ENCODE results near the gene RPA3. TPM values are rescaled to one million over a fixed set of nuclear protein-coding genes. Genes with fewer than 3 reads are reported as not detected.

Gene RPA3
- polyA plus RNA-seq, 2 donors = 16.4 to 28.1 TPM

GRCh38 chr7:7650682-7651206, 67.7 kb downstream of the RPA3 start:
- Histone ChIP-seq H3K36me3 (ENCODE audit: control insufficient read depth in 2 of 2, insufficient read depth in 2 of 2, low read length in 1 of 2) (no peaks in the 10 kb centered on the region), H3K4me1 (ENCODE audit: control insufficient read depth in 2 of 2, insufficient read depth in 2 of 2, low read length in 1 of 2) (peaks cover 0 to 3% of the 10 kb centered on the region in 2 donors), H3K27me3 (ENCODE audit: control insufficient read depth in 1 of 2, insufficient read depth in 2 of 2, low read length in 2 of 2) (no peaks in the 10 kb centered on the region), H3K4me3 (ENCODE audit: low read depth in 1 of 2, low read length in 2 of 2) (no peak overlapping the region), H3K27ac (ENCODE audit: low read depth in 2 of 2, low read length in 1 of 2) (no peak overlapping the region), H3K9me3 (ENCODE audit: control insufficient read depth in 2 of 2, insufficient read depth in 1 of 2, low read depth in 1 of 2, low read length in 1 of 2) (no peaks in the 10 kb centered on the region)
- 95 to 98% methylated on average over 2 of the region's 2 CpGs for WGBS, 2 donors

GRCh38 chr7:7647495-7648036, 70.8 kb downstream of the RPA3 start:
- Histone ChIP-seq H3K4me3 (ENCODE audit: low read depth in 1 of 2, low read length in 2 of 2) (no peak overlapping the region), H3K36me3 (ENCODE audit: control insufficient read depth in 2 of 2, insufficient read depth in 2 of 2, low read length in 1 of 2) (no peaks in the 10 kb centered on the region), H3K27ac (ENCODE audit: low read depth in 2 of 2, low read length in 1 of 2) (no peak overlapping the region), H3K27me3 (ENCODE audit: control insufficient read depth in 1 of 2, insufficient read depth in 2 of 2, low read length in 2 of 2) (no peaks in the 10 kb centered on the region), H3K4me1 (ENCODE audit: control insufficient read depth in 2 of 2, insufficient read depth in 2 of 2, low read length in 1 of 2) (peaks cover 0 to 3% of the 10 kb centered on the region in 2 donors), H3K9me3 (ENCODE audit: control insufficient read depth in 2 of 2, insufficient read depth in 1 of 2, low read depth in 1 of 2, low read length in 1 of 2) (no peaks in the 10 kb centered on the region)
- WGBS, 2 donors = 60 to 66% methylated on average over 6 of the region's 6 CpGs

- H3K27me3 ChIP-seq (ENCODE audit: control insufficient read depth in 1 of 2, insufficient read depth in 2 of 2, low read length in 2 of 2) = no peaks in the 10 kb centered on the region
- H3K4me3 ChIP-seq (ENCODE audit: low read depth in 1 of 2, low read length in 2 of 2) = no peak overlapping the region
- 44 to 56% methylated on average over 6 of the region's 6 CpGs for WGBS, 2 donors
- no peaks in the 10 kb centered on the region for H3K36me3 ChIP-seq (ENCODE audit: control insufficient read depth in 2 of 2, insufficient read depth in 2 of 2, low read length in 1 of 2)
- H3K4me1 ChIP-seq (ENCODE audit: control insufficient read depth in 2 of 2, insufficient read depth in 2 of 2, low read length in 1 of 2) = peaks cover 0 to 5% of the 10 kb centered on the region in 2 donors
- no peak overlapping the region for H3K27ac ChIP-seq (ENCODE audit: low read depth in 2 of 2, low read length in 1 of 2)
- no peaks in the 10 kb centered on the region for H3K9me3 ChIP-seq (ENCODE audit: control insufficient read depth in 2 of 2, insufficient read depth in 1 of 2, low read depth in 1 of 2, low read length in 1 of 2)
Observed at GRCh38 chr7:7642081-7642480, 76.3 kb downstream of the RPA3 start.

- Histone ChIP-seq H3K27ac (ENCODE audit: low read depth in 2 of 2, low read length in 1 of 2) (peak overlapping the region; percentile 87 to 97), H3K4me3 (ENCODE audit: low read depth in 1 of 2, low read length in 2 of 2) (peak overlapping the region; percentile 81 to 84), H3K36me3 (ENCODE audit: control insufficient read depth in 2 of 2, insufficient read depth in 2 of 2, low read length in 1 of 2) (no peaks in the 10 kb centered on the region), H3K4me1 (ENCODE audit: control insufficient read depth in 2 of 2, insufficient read depth in 2 of 2, low read length in 1 of 2) (peaks cover 0 to 5% of the 10 kb centered on the region in 2 donors), H3K9me3 (ENCODE audit: control insufficient read depth in 2 of 2, insufficient read depth in 1 of 2, low read depth in 1 of 2, low read length in 1 of 2) (no peaks in the 10 kb centered on the region), H3K27me3 (ENCODE audit: control insufficient read depth in 1 of 2, insufficient read depth in 2 of 2, low read length in 2 of 2) (no peaks in the 10 kb centered on the region)
- WGBS, 2 donors = 4% methylated on average over 22 of the region's 22 CpGs
Observed at GRCh38 chr7:7641129-7641663, 77.2 kb downstream of the RPA3 start.

GRCh38 chr7:7640221-7641128, 77.9 kb downstream of the RPA3 start, which contains the start of gene UMAD1:
UMAD1 (plus strand) TSS chr7:7640752; CDS start chr7:7673372, 32,620 bp downstream.
- Histone ChIP-seq H3K27me3 (ENCODE audit: control insufficient read depth in 1 of 2, insufficient read depth in 2 of 2, low read length in 2 of 2) (no peaks in the 10 kb centered on the region), H3K4me1 (ENCODE audit: control insufficient read depth in 2 of 2, insufficient read depth in 2 of 2, low read length in 1 of 2) (peaks cover 0 to 5% of the 10 kb centered on the region in 2 donors), H3K27ac (ENCODE audit: low read depth in 2 of 2, low read length in 1 of 2) (peak within 1 kb of the TSS; percentile 87 to 97), H3K4me3 (ENCODE audit: low read depth in 1 of 2, low read length in 2 of 2) (peak within 1 kb of the TSS; percentile 86 to 93), H3K36me3 (ENCODE audit: control insufficient read depth in 2 of 2, insufficient read depth in 2 of 2, low read length in 1 of 2) (no peaks in the 10 kb centered on the region), H3K9me3 (ENCODE audit: control insufficient read depth in 2 of 2, insufficient read depth in 1 of 2, low read depth in 1 of 2, low read length in 1 of 2) (no peaks in the 10 kb centered on the region)
- WGBS, 2 donors = 0% methylated on average over 68 of the region's 68 CpGs

GRCh38 chr7:7639847-7640220, 78.6 kb downstream of the RPA3 start:
- H3K4me3 ChIP-seq (ENCODE audit: low read depth in 1 of 2, low read length in 2 of 2) = peak overlapping the region; percentile 86 to 93
- no peaks in the 10 kb centered on the region for H3K36me3 ChIP-seq (ENCODE audit: control insufficient read depth in 2 of 2, insufficient read depth in 2 of 2, low read length in 1 of 2)
- H3K27me3 ChIP-seq (ENCODE audit: control insufficient read depth in 1 of 2, insufficient read depth in 2 of 2, low read length in 2 of 2) = no peaks in the 10 kb centered on the region
- no peaks in the 10 kb centered on the region for H3K9me3 ChIP-seq (ENCODE audit: control insufficient read depth in 2 of 2, insufficient read depth in 1 of 2, low read depth in 1 of 2, low read length in 1 of 2)
- peak overlapping the region; percentile 77 to 96 for H3K27ac ChIP-seq (ENCODE audit: low read depth in 2 of 2, low read length in 1 of 2)
- peaks cover 0 to 5% of the 10 kb centered on the region in 2 donors for H3K4me1 ChIP-seq (ENCODE audit: control insufficient read depth in 2 of 2, insufficient read depth in 2 of 2, low read length in 1 of 2)
- WGBS, 2 donors = 0% methylated on average over 19 of the region's 19 CpGs

GRCh38 chr7:7639421-7639820, 79.0 kb downstream of the RPA3 start:
- WGBS, 2 donors = 14 to 16% methylated on average over 5 of the region's 5 CpGs
- Histone ChIP-seq H3K4me1 (ENCODE audit: control insufficient read depth in 2 of 2, insufficient read depth in 2 of 2, low read length in 1 of 2) (peaks cover 0 to 5% of the 10 kb centered on the region in 2 donors), H3K4me3 (ENCODE audit: low read depth in 1 of 2, low read length in 2 of 2) (peak overlapping the region; percentile 86 to 93), H3K27ac (ENCODE audit: low read depth in 2 of 2, low read length in 1 of 2) (peak overlapping the region; percentile 71 to 77), H3K36me3 (ENCODE audit: control insufficient read depth in 2 of 2, insufficient read depth in 2 of 2, low read length in 1 of 2) (no peaks in the 10 kb centered on the region), H3K27me3 (ENCODE audit: control insufficient read depth in 1 of 2, insufficient read depth in 2 of 2, low read length in 2 of 2) (no peaks in the 10 kb centered on the region), H3K9me3 (ENCODE audit: control insufficient read depth in 2 of 2, insufficient read depth in 1 of 2, low read depth in 1 of 2, low read length in 1 of 2) (no peaks in the 10 kb centered on the region)

- 95 to 96% methylated on average over 1 of the region's 1 CpG for WGBS, 2 donors
- no peaks in the 10 kb centered on the region for H3K36me3 ChIP-seq (ENCODE audit: control insufficient read depth in 2 of 2, insufficient read depth in 2 of 2, low read length in 1 of 2)
- H3K4me3 ChIP-seq (ENCODE audit: low read depth in 1 of 2, low read length in 2 of 2) = no peak overlapping the region
- no peaks in the 10 kb centered on the region for H3K27me3 ChIP-seq (ENCODE audit: control insufficient read depth in 1 of 2, insufficient read depth in 2 of 2, low read length in 2 of 2)
- no peak overlapping the region for H3K27ac ChIP-seq (ENCODE audit: low read depth in 2 of 2, low read length in 1 of 2)
- H3K9me3 ChIP-seq (ENCODE audit: control insufficient read depth in 2 of 2, insufficient read depth in 1 of 2, low read depth in 1 of 2, low read length in 1 of 2) = no peaks in the 10 kb centered on the region
- H3K4me1 ChIP-seq (ENCODE audit: control insufficient read depth in 2 of 2, insufficient read depth in 2 of 2, low read length in 1 of 2) = no peaks in the 10 kb centered on the region
Observed at GRCh38 chr7:7630626-7631329, 87.6 kb downstream of the RPA3 start.

GRCh38 chr7:7628476-7628875, 89.9 kb downstream of the RPA3 start:
- no peaks in the 10 kb centered on the region for H3K36me3 ChIP-seq (ENCODE audit: control insufficient read depth in 2 of 2, insufficient read depth in 2 of 2, low read length in 1 of 2)
- H3K27ac ChIP-seq (ENCODE audit: low read depth in 2 of 2, low read length in 1 of 2) = no peak overlapping the region
- H3K27me3 ChIP-seq (ENCODE audit: control insufficient read depth in 1 of 2, insufficient read depth in 2 of 2, low read length in 2 of 2) = no peaks in the 10 kb centered on the region
- no peaks in the 10 kb centered on the region for H3K4me1 ChIP-seq (ENCODE audit: control insufficient read depth in 2 of 2, insufficient read depth in 2 of 2, low read length in 1 of 2)
- H3K4me3 ChIP-seq (ENCODE audit: low read depth in 1 of 2, low read length in 2 of 2) = no peak overlapping the region
- 81 to 82% methylated on average over 1 of the region's 1 CpG for WGBS, 2 donors
- no peaks in the 10 kb centered on the region for H3K9me3 ChIP-seq (ENCODE audit: control insufficient read depth in 2 of 2, insufficient read depth in 1 of 2, low read depth in 1 of 2, low read length in 1 of 2)
